Left colon (tissue), 2 donors: ENCODE measurements around the gene PPP1R10. TPM values are rescaled to one million over a fixed set of nuclear protein-coding genes. Genes with fewer than 3 reads are reported as not detected.

ENCODE experiments used
- ATAC-seq: fragments of 200-7000 bp; cut with Tn5 transposase; one replicate; pipeline ENCODE4 v1.9.1; 2020; ENCODE audit warnings: mild to moderate bottlenecking, moderate library complexity
- DNase-seq, 2 donors: peaks; one replicate each; pipeline ENCODE4 v3.0.0-alpha.2; 2020
- intact Hi-C, 2 donors: fragments of 100-400 bp; cut with DNase I in 1 of 2; cut with micrococcal nuclease in 1 of 2; formaldehyde crosslinking; loops; one replicate each; pipeline versions ENCODE4 v1.11.2 to v1.14.0; 2022; cut with DNase I, micrococcal nuclease
- total RNA-seq, 2 donors: library from RNA; stranded (reverse); fragmentation: NEBNext Ultra II Directional; extraction: Animal tissue kit (Norgen Biotek cat#: 25700); gene quantifications; one replicate each; pipeline ENCODE4 v1.2.1, GENCODE V29; 2021
- donor health status: DM: no; HTN: no; CAD: no.
- donor health status: DM: yes; HTN: yes; CAD: no.

The PPP1R10 gene
- total RNA-seq, 2 donors from 2014 or later, result 73.6 to 74.8 TPM

GRCh38 chr6:30601815-30602641, 15.0 kb downstream of the PPP1R10 start:
- DNase-seq (no peak), ATAC-seq (no peak)
- intact Hi-C loops, result no loop called here

GRCh38 chr6:30601436-30601814, 15.6 kb downstream of the PPP1R10 start:
- intact Hi-C loops, result no loop called here
- ATAC-seq (no peak), DNase-seq (no peak)

GRCh38 chr6:30600451-30600961, 16.5 kb downstream of the PPP1R10 start:
- intact Hi-C loops, result no loop called here
- ATAC-seq, result peak; percentile 7

GRCh38 chr6:30599625-30600324, 17.3 kb downstream of the PPP1R10 start:
- intact Hi-C loops, result loop anchor here in 1 of 2 donors (10.0 kb wide), 1 partner anchor 125 kb away; no protein-coding TSS in a partner anchor
- ATAC-seq, result peak; percentile 3
- no peak for DNase-seq

More at GRCh38 chr6:30600451-30600961, 16.5 kb downstream of the PPP1R10 start:
- DNase-seq, result peak in 1 of 2 donors; percentile 20

GRCh38 chr6:30598912-30599624, 18.0 kb downstream of the PPP1R10 start:
- no peak for DNase-seq
- intact Hi-C loops, result loop anchor here in 1 of 2 donors (10.0 kb wide), 1 partner anchor 124 kb away; no protein-coding TSS in a partner anchor
- ATAC-seq, result peak; percentile 4

GRCh38 chr6:30597315-30598144, 19.5 kb downstream of the PPP1R10 start:
- DNase-seq, result peak; percentile 60 to 88
- intact Hi-C loops, result loop anchor here in 1 of 2 donors (10.0 kb wide), 1 partner anchor 123 kb away; no protein-coding TSS in a partner anchor
- peak; percentile 74 for ATAC-seq

- intact Hi-C loops, result loop anchor here in 1 of 2 donors (10.0 kb wide), 1 partner anchor 117 kb away; no protein-coding TSS in a partner anchor
- ATAC-seq (no peak), DNase-seq (no peak)
Measured at GRCh38 chr6:30592287-30592686, 24.8 kb downstream of the PPP1R10 start.

GRCh38 chr6:30591008-30591407, 26.0 kb downstream of the PPP1R10 start:
- intact Hi-C loops, result loop anchor here in 1 of 2 donors (10.0 kb wide), 1 partner anchor 116 kb away; no protein-coding TSS in a partner anchor
- no peak for DNase-seq
- no peak for ATAC-seq

GRCh38 chr6:30590509-30590908, 26.5 kb downstream of the PPP1R10 start:
- ATAC-seq (no peak), DNase-seq (no peak)
- intact Hi-C loops, result loop anchor here in 1 of 2 donors (10.0 kb wide), 1 partner anchor 116 kb away; no protein-coding TSS in a partner anchor

GRCh38 chr6:30589754-30590358, 27.2 kb downstream of the PPP1R10 start:
- intact Hi-C loops, result loop anchor here in 1 of 2 donors (10.0 kb wide), 1 partner anchor 115 kb away; no protein-coding TSS in a partner anchor
- DNase-seq (no peak), ATAC-seq (no peak)

GRCh38 chr6:30583921-30584320, 33.1 kb downstream of the PPP1R10 start:
- no peak for DNase-seq
- no peak for ATAC-seq
- intact Hi-C loops, result no loop called here

GRCh38 chr6:30578051-30578450, 39.0 kb downstream of the PPP1R10 start:
- no peak for DNase-seq
- intact Hi-C loops, result no loop called here
- no peak for ATAC-seq

GRCh38 chr6:30573113-30573512, 43.9 kb downstream of the PPP1R10 start:
- intact Hi-C loops, result no loop called here
- no peak for DNase-seq
- no peak for ATAC-seq

GRCh38 chr6:30572148-30572547, 44.9 kb downstream of the PPP1R10 start:
- intact Hi-C loops, result no loop called here
- DNase-seq (no peak), ATAC-seq (no peak)

GRCh38 chr6:30571762-30572082, 45.3 kb downstream of the PPP1R10 start:
- DNase-seq, result no peak
- no peak for ATAC-seq
- intact Hi-C loops, result no loop called here

GRCh38 chr6:30571075-30571761, 45.8 kb downstream of the PPP1R10 start, which contains the start of gene ABCF1:
ABCF1 (plus strand) TSS chr6:30571442; CDS start chr6:30571488, 46 bp downstream.
- intact Hi-C loops, result no loop called here
- ATAC-seq, result peak; percentile 98

GRCh38 chr6:30570740-30571074, 46.3 kb downstream of the PPP1R10 start:
- no peak for DNase-seq
- intact Hi-C loops, result no loop called here
- peak; percentile 19 for ATAC-seq

More at GRCh38 chr6:30571075-30571761, 45.8 kb downstream of the PPP1R10 start, which contains the start of gene ABCF1:
- peak; percentile 97 to 100 for DNase-seq
